Fibroblast of lung (primary cell): ENCODE results near the gene SLC38A7. TPM values are rescaled to one million over a fixed set of nuclear protein-coding genes. Genes with fewer than 3 reads are reported as not detected.
"Not testable (repeated sequence)": the region's sequence is repeated elsewhere in the genome, so short reads cannot be mapped to it uniquely, and the experiment has no call there.

Experiments
- DNase-seq, 2 donors: peaks; one replicate each; pipeline versions ENCODE4 v3.0.0 to v3.0.0-alpha.2; 2010; ENCODE audit warnings: low read depth in 2 of 2
- H2AFZ ChIP-seq: 2 replicates; pipeline ENCODE4 v1.5.1; 2012; ENCODE audit warnings: low read length, control low read depth, inconsistent platforms
- H3K27ac ChIP-seq: 2 replicates; pipeline ENCODE4 v1.5.1; 2011; ENCODE audit warnings: low read length, control low read depth; ENCODE audit not compliant: insufficient read depth
- H3K27me3 ChIP-seq: 2 replicates; pipeline ENCODE4 v1.5.1; 2011; ENCODE audit warnings: mild to moderate bottlenecking, low read length; ENCODE audit not compliant: control insufficient read depth, insufficient read depth
- H3K36me3 ChIP-seq: 2 replicates; pipeline ENCODE4 v1.5.1; 2011; ENCODE audit warnings: low read length; ENCODE audit not compliant: control insufficient read depth, insufficient read depth
- H3K4me1 ChIP-seq: 2 replicates; pipeline ENCODE4 v1.5.1; 2011; ENCODE audit warnings: low read length; ENCODE audit not compliant: control insufficient read depth, insufficient read depth; ENCODE audit errors: extremely low read depth
- H3K4me2 ChIP-seq: 2 replicates; pipeline ENCODE4 v1.5.1; 2011; ENCODE audit warnings: low read length, control low read depth; ENCODE audit not compliant: insufficient read depth; ENCODE audit errors: extremely low read depth
- H3K4me3 ChIP-seq, 4 experiments: fragments of 200-600 bp in 1 of 4; sonication (generic) in 1 of 4; replicated peaks in 1 of 4; 2 replicates each; pipeline ENCODE4 v1.5.1; 2011 to 2016; ENCODE audit warnings: low read length in 4 of 4, low read depth in 3 of 4, mild to moderate bottlenecking in 3 of 4, control low read depth in 2 of 4, inconsistent platforms in 1 of 4, mixed read lengths in 1 of 4; ENCODE audit not compliant: insufficient read depth in 1 of 4; ENCODE audit errors: control extremely low read depth in 1 of 4
- H3K79me2 ChIP-seq: 2 replicates; pipeline ENCODE4 v1.5.1; 2012; ENCODE audit warnings: mild to moderate bottlenecking, low read length, inconsistent platforms; ENCODE audit not compliant: control insufficient read depth, insufficient read depth
- H3K9ac ChIP-seq: 2 replicates; pipeline ENCODE4 v1.5.1; 2011; ENCODE audit warnings: mild to moderate bottlenecking, low read length, control low read depth; ENCODE audit not compliant: insufficient read depth
- H3K9me3 ChIP-seq: 2 replicates; pipeline ENCODE4 v1.5.1; 2012; ENCODE audit warnings: low read depth, low read length; ENCODE audit not compliant: control insufficient read depth, insufficient read depth
- H4K20me1 ChIP-seq: 2 replicates; pipeline ENCODE4 v1.5.1; 2011; ENCODE audit warnings: low read length; ENCODE audit not compliant: control insufficient read depth, insufficient read depth; ENCODE audit errors: extremely low read depth
- CTCF ChIP-seq, 2 donors: IDR thresholded peaks in 1 of 2; conservative IDR thresholded peaks in 1 of 2; 1 replicate in 1 of 2; 2 replicates in 1 of 2; pipeline ENCODE4 v1.5.1; 2011 to 2012; ENCODE audit warnings: low read length in 2 of 2, control low read depth in 1 of 2, inconsistent platforms in 1 of 2, low read depth in 1 of 2, mild to moderate bottlenecking in 1 of 2
- EZH2 ChIP-seq: IDR thresholded peaks from 2 replicates; pipeline ENCODE4 v1.5.1; 2012; ENCODE audit warnings: low read length, control low read depth, mild to moderate bottlenecking; ENCODE audit errors: missing control alignments
- polyA plus RNA-seq, 2 donors: library from polyadenylated mRNA; depleted of rRNA in 1 of 2; stranded (reverse) in 1 of 2; unstranded in 1 of 2; fragments of >200 nt; gene quantifications; 2 replicates each; pipeline ENCODE4 v1.2.1, GENCODE V29; 2011 to 2012; ENCODE audit warnings: missing spikeins in 1 of 2
- total RNA-seq: library from RNA; depleted of rRNA; stranded (reverse); fragments of >200 nt; gene quantifications from 2 replicates; pipeline ENCODE4 v1.2.1, GENCODE V29; 2014

SLC38A7 gene
- total and polyA plus RNA-seq, 2 donors (not counting 1 experiment from before 2014, with no cell fraction given): 15.4 to 30.1 TPM

GRCh38 chr16:58699151-58699550, 14.6 kb upstream of the SLC38A7 start:
- H3K79me2 ChIP-seq: no peaks in the 10 kb centered on the region
- no peak overlapping the region for H2AFZ ChIP-seq
- no peak overlapping the region for H3K4me3 ChIP-seq
- TF ChIP-seq CTCF (conservative IDR thresholded peaks at IDR 0.05 in 1 of 2, IDR thresholded peaks at IDR 0.05 in 1 of 2; ENCODE audit: low read depth in 1 of 2, low read length in 2 of 2) (no peak), EZH2 (no peak)
- DNase-seq: no peak
- no peak overlapping the region for H3K4me2 ChIP-seq
- no peaks in the 10 kb centered on the region for H3K9me3 ChIP-seq
- no peaks in the 10 kb centered on the region for H4K20me1 ChIP-seq
- H3K36me3 ChIP-seq: no peaks in the 10 kb centered on the region
- no peaks in the 10 kb centered on the region for H3K27me3 ChIP-seq
- H3K27ac ChIP-seq: no peak overlapping the region
- no peaks in the 10 kb centered on the region for H3K4me1 ChIP-seq
- no peak overlapping the region for H3K9ac ChIP-seq

- H3K36me3 ChIP-seq: no peaks in the 10 kb centered on the region
- TF ChIP-seq CTCF (conservative IDR thresholded peaks at IDR 0.05 in 1 of 2, IDR thresholded peaks at IDR 0.05 in 1 of 2; ENCODE audit: low read depth in 1 of 2, low read length in 2 of 2) (no peak), EZH2 (no peak)
Observed at GRCh38 chr16:58695368-58695767, 10.8 kb upstream of the SLC38A7 start.

GRCh38 chr16:58692450-58692849, 7.9 kb upstream of the SLC38A7 start:
- Histone ChIP-seq H3K27ac (no peak overlapping the region), H3K4me1 (no peaks in the 10 kb centered on the region), H3K4me3 (no peak overlapping the region), H3K9ac (no peak overlapping the region), H3K9me3 (no peaks in the 10 kb centered on the region), H3K36me3 (no peaks in the 10 kb centered on the region), H2AFZ (no peak overlapping the region), H3K4me2 (no peak overlapping the region), H3K79me2 (no peaks in the 10 kb centered on the region), H4K20me1 (no peaks in the 10 kb centered on the region), H3K27me3 (no peaks in the 10 kb centered on the region)
- no peak for DNase-seq
- no peak for TF ChIP-seq EZH2
- TF ChIP-seq CTCF (conservative IDR thresholded peaks at IDR 0.05 in 1 of 2, IDR thresholded peaks at IDR 0.05 in 1 of 2; ENCODE audit: low read depth in 1 of 2, low read length in 2 of 2): no peak

More at GRCh38 chr16:58695368-58695767, 10.8 kb upstream of the SLC38A7 start:
- Histone ChIP-seq H3K27ac (no peak overlapping the region), H2AFZ (no peak overlapping the region), H3K27me3 (no peaks in the 10 kb centered on the region), H3K4me3 (no peak overlapping the region), H3K4me1 (no peaks in the 10 kb centered on the region), H3K9ac (no peak overlapping the region), H3K4me2 (no peak overlapping the region), H3K9me3 (no peaks in the 10 kb centered on the region), H4K20me1 (no peaks in the 10 kb centered on the region), H3K79me2 (no peaks in the 10 kb centered on the region)
- no peak for DNase-seq

- H3K27ac ChIP-seq, H3K9ac ChIP-seq, H2AFZ ChIP-seq, H3K4me3 ChIP-seq, H3K79me2 ChIP-seq, H4K20me1 ChIP-seq, H3K4me2 ChIP-seq, H3K4me1 ChIP-seq, H3K27me3 ChIP-seq, H3K36me3 ChIP-seq, H3K9me3 ChIP-seq: not testable (repeated sequence)
- peak in 1 of 2 donors; percentile 33 for DNase-seq
Observed at GRCh38 chr16:58686985-58687706, 2.6 kb upstream of the SLC38A7 start.
